Activated CD8-positive, alpha-beta memory T cell treated with anti-CD3 and anti-CD28 coated beads, Interleukin-2, amount 50 U/mL, for 1 hour (primary cell): ENCODE results near the gene FOXM1.

Experiments used
- DNase-seq: peaks from one replicate; pipeline ENCODE4 v3.0.0-alpha.2; 2020; ENCODE audit errors: extremely low read depth

FOXM1 gene

DNA sequence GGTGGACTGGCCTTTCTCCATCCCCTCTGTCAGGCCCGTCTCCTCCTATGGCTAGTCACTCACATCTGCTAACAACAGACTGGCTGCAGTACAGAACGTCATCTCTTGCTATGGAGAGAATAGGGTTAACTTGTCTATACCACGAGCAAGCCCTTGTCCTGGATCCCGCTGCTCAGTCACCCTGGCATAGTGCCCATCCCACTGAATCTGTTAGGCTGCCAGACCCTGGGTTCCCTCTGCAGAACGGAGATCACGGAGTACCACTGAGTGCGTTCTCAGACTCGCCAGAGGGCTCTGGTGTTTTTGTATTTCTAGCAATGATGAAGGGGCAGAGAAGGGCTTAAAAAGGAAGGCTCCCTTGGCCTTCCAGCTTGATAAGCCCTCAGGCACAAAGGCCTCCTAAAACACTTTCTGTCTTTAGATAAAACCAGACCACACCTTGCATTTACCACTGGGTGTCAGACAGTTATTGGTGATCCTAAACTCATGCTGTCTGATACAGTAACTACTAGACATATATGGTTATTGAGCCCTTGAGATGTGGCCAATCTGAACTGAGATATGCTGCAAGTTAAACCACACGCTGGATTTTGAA lies 35.8 kb downstream of the FOXM1 start:
- no peak for DNase-seq

- no peak for DNase-seq
Measured at GRCh38 chr12:2836574-2836973, 40.4 kb downstream of the FOXM1 start.

- no peak for DNase-seq
Measured at GRCh38 chr12:2835691-2836403, 41.1 kb downstream of the FOXM1 start.

DNA sequence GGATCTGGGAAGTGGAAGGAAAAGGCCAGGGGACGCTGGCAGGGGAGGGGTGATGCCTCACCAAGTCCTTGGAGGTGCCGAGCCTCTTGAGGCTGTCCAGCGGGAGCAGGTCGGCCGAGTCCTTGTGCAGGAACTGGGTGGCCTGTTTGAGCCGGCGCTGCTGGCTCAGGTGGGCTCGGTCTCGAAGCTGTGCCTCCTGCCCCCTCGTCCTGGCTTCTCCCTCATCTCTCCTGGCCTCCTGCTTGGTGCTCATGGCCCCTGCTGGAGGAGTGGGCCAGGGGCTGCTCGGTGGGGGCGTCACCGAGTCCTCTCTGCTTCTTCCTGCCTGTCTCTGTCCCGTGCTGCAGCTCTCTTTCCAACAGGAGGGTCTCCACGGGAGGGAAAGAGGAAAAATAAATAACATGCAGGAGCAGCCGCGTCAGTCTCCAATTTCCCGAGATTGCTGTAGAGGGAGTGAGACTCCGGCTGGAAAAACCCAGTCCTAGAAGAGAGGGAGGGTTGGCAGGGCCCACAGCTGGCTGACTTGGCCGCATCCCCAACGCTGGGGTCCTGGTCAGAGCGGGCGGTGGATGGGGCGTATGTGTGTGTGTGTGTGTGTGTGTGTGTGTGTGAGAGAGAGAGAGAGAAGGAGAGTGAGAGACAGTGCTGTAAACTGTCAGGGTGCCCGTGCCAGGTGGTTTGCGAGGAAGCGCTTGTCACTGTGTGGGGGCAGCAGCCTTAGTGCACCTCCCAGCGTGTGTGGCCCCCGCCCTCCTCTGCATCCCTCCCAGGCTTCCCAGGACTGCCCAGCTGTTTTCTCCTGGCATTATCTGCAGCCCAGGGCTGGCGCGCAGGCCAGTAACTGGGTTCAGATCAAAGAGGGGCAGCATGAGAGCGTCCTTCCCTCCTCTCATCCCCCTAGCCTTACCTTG lies 42.1 kb downstream of the FOXM1 start, which contains the start of gene NRIP2:
TSS of gene NRIP2 (minus strand) at position 455 of the 911 bp plus-strand sequence. CDS start at position 403, 52 bp downstream.
- DNase-seq, result no peak

- DNase-seq, result no peak
Measured at GRCh38 chr12:2833810-2834209, 43.2 kb downstream of the FOXM1 start.

DNA sequence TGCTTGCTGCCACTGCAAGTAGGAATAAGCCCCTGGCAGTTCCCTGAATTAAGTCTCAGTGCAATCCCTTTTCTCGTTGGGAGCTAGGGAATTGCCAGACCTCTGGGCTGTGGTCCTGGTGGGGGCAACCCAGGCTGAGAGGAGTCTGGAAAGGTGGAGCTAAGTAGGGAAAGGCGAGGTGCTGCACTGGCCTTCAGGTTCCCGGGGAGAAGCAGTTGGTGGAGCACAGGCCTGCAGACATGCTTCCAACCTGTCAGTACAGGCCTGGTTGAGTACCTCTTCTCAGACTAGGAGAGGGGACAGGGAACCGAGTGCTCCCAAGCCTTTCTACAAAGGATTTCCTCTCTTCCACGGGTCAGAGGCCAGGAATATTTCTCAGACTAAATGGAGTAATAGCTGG lies 43.6 kb downstream of the FOXM1 start:
- DNase-seq, result no peak

GRCh38 chr12:2832550-2833127 lies 44.3 kb downstream of the FOXM1 start:
- DNase-seq, result no peak

GRCh38 chr12:2829275-2829674 lies 47.7 kb downstream of the FOXM1 start:
- no peak for DNase-seq

- DNase-seq, result no peak
Measured at GRCh38 chr12:2826721-2827515, 50.1 kb downstream of the FOXM1 start.

DNA sequence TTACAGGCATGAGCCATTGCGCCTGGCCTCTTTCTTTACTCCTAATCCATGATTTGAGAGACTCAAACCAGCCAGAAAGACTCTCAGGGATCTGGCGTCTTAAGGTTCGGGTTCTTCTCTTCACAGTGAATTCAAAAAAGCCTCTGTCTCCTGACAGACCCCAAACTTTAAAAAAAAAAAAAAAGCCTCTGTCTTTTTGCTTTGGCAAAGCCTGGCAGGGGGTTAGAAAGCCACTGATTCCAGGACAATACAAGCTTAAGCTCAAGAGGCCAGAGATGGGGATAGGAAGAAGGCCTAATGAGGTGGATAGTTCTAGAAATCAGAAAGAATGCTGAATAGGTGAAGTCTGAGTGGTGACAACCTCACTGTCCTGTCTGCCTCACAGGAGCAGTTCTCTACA lies 50.9 kb downstream of the FOXM1 start:
- no peak for DNase-seq

DNA sequence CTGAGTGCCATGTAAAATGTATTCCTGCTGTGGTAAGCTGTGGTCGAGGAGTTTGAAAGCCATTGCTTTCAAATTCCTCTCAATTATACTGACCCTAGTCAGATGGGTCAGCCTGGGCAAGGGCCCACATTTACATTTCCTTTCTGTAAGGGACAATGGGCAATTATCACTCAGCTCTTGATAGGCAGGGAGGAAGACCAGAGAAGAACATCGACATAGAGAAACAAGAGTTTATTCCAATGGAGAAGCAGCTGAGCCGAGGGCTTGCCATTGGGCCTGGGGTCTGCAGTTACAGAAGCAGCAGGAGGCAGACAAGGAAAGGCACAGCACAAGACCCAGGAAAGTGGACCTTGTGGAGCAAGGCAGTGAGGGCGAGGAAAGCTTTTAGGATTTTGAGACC lies 51.8 kb downstream of the FOXM1 start:
- DNase-seq, result no peak

GRCh38 chr12:2824541-2824940 lies 52.4 kb downstream of the FOXM1 start:
- DNase-seq, result no peak

- DNase-seq, result no peak
Measured at GRCh38 chr12:2823483-2823882, 53.5 kb downstream of the FOXM1 start.

DNA sequence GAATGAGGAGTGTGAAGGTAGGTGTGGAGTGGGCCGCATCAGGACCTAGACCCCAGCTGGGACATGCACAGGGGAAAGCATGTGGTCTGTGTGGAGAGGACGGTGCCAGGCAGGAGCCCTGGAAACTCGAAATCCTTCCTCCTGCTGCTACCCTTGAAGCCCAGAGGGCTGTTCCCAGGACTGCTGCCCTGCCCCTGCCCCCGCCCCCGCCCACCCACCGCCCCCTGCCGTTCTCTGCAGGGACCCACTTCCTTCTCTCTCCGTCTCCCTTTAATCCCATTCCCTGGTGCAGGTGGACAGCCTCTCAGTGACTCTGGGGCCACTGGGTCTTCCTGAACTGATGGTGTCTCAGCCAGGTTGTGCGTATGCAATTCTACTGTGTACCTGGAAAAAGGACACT lies 56.5 kb downstream of the FOXM1 start:
- DNase-seq, result no peak

GRCh38 chr12:2819810-2820209 lies 57.2 kb downstream of the FOXM1 start:
- DNase-seq, result no peak

- DNase-seq, result no peak
Measured at GRCh38 chr12:2813214-2814185, 63.5 kb downstream of the FOXM1 start.

- DNase-seq, result peak; percentile 91
Measured at GRCh38 chr12:2812290-2813213, 64.4 kb downstream of the FOXM1 start, which contains the start of gene ITFG2. ITFG2 (plus strand) TSS chr12:2812668; CDS start chr12:2812761, 93 bp downstream.

DNA sequence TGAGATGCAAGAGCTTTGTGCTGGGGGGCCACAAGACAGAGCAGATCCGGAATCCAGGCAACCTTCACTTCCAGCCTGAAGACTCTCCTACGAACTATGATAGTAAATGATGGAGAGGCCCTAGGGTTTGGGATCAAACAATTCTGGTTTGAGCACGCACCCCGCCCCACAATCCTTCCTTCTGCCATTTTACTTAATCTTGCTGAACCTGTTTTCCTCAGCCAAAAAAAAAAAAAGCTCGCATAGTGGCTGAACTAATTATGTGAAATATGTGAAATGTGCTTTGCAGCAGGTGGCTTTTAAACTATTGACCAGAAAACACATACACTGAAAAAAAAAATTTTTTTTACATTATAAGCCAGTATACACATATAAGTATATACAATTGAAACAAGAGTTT lies 65.2 kb downstream of the FOXM1 start:
- DNase-seq, result no peak
